HG03103 (cell line): Measurements from ENCODE around the gene ADAMTS5.

Source experiments
- ATAC-seq: cut with Tn5 transposase; IDR thresholded peaks from one replicate; pipeline ENCODE4 v1.9.1; 2021; ENCODE audit warnings: low read depth; ENCODE audit not compliant: unreplicated experiment

The ADAMTS5 gene

GRCh38 chr21:26949830-26950229, 17.1 kb downstream of the ADAMTS5 start:
- ATAC-seq: no peak

GRCh38 chr21:26948194-26948593, 18.7 kb downstream of the ADAMTS5 start:
- ATAC-seq: no peak

GRCh38 chr21:26946744-26947446, 20.0 kb downstream of the ADAMTS5 start:
- ATAC-seq: no peak

GRCh38 chr21:26945916-26946675, 20.8 kb downstream of the ADAMTS5 start:
- no peak for ATAC-seq

GRCh38 chr21:26943921-26944320, 23.0 kb downstream of the ADAMTS5 start:
- ATAC-seq: no peak

DNA sequence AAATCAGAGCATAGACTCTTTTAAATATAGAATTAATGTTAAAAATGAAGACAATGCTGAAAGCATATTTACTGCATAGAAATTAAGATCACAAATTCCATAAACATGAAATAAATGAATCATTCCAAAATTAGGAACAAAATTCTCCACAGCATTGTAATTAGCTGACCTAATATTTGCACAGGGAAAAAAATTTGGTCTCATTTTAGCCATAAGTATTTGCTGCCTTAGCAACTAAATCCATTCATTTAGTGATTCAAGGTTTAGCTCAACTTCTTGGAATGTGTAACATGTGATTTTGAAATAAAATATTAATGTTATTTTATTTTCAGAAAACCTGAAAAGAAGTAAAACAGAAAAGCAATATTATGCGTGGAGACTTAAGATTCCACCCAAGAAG, 25.5 kb downstream of the ADAMTS5 start:
- ATAC-seq: no peak

GRCh38 chr21:26939601-26940111, 27.2 kb downstream of the ADAMTS5 start:
- ATAC-seq: no peak

DNA sequence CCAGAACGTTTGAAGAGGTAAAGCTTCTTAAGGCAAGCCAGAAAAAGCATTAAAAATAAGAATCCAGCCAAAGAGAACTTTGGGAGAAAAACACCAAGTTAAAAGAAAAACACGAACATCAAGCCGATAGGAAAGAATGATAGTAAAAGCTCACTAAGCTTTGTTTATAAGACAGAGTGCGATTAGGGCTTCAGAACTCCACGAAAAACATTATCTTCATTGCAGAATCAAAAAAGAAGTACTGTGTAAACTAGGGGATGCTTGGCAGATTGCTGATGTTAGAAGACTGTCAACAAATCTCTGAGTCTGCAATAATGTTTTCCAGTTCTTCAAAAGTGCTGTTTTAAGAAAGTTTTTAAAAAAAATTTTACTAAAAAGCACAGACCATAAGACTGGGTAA, 30.2 kb downstream of the ADAMTS5 start:
- no peak for ATAC-seq

DNA sequence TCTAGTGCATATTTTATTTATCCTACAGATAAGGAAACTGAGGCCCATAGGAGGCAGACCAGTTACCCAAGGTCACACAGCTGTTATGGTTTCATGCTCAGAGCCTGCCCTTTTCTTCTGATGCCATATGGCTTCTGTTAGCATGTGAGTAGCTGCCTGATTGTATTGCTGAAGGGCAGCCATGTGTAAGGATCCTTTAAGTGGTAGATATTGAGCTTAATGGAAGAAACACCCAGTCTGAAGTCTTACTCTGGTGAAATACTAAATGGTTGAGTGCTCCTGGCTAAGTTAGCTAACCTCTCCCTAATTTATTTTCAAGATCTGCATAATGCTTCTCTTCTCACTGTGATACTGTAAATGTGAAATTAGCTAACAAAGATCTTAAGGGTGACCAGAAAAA, 30.9 kb downstream of the ADAMTS5 start:
- no peak for ATAC-seq

GRCh38 chr21:26934383-26934782, 32.5 kb downstream of the ADAMTS5 start:
- ATAC-seq: no peak

- no peak for ATAC-seq
Measured at GRCh38 chr21:26933448-26933847, 33.4 kb downstream of the ADAMTS5 start.

DNA sequence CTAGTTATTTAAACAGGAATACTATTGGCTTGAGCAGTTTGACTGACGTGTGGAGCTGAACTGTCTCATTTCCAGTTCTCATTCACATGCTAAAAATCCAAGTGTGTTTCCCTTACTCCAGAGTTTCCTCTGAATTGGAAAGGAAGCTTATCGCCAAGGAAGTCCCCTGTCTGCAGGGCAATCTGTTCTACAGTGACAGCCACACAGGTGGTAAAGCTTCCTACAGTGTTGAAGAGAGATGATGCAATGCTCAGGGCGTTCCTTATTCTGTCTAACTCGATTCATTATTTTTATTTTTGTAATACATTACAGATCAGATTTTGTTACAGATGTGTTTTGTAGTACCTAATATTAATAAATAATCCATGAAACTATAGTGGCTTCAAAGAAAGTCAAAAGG, 41.3 kb downstream of the ADAMTS5 start:
- ATAC-seq: no peak

GRCh38 chr21:26925122-26925521, 41.8 kb downstream of the ADAMTS5 start:
- ATAC-seq: no peak

- no peak for ATAC-seq
Measured at GRCh38 chr21:26923986-26924385, 42.9 kb downstream of the ADAMTS5 start.

- ATAC-seq: no peak
Measured at GRCh38 chr21:26920055-26920454, 46.8 kb downstream of the ADAMTS5 start.

GRCh38 chr21:26918323-26919079, 48.4 kb downstream of the ADAMTS5 start:
- ATAC-seq: no peak

DNA sequence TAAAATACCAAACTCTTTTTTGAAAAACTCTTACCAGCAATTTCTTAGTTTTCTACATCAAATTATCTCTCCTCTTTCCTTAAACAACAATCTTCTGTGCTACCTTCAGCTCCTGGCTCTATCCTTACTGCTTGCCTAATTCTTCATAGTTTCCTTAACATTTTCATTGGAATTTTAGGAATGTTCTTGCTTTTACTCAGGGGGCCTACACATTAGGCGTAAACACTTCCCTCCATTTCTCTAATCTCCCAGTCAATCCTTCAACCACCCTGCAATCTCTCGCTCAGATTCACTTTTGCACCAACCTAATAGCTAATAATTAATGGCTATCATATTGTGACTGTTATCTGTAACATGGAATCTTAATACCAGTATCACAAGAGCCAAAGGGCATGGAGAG, 50.1 kb downstream of the ADAMTS5 start:
- no peak for ATAC-seq

GRCh38 chr21:26914557-26914956, 52.3 kb downstream of the ADAMTS5 start:
- no peak for ATAC-seq

DNA sequence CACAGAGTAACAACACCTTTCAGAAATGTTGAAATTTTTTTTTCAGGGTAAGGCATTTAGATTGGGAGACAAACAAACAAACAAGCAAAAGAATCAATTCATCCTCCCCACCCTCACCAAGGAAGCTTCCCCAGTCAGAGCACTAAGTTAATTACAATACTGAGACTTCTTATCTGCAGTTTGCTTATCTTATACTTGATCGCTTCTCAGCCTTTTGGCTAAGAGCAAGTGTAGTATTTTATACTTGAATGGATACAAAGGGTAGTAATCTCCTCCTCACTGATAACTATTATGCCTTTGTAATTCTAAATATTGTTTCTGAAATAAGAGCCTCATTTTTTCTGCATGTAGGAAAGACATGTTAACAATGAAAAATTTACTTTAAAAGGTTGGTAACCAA, 54.4 kb downstream of the ADAMTS5 start:
- ATAC-seq: no peak

GRCh38 chr21:26909972-26910371, 56.9 kb downstream of the ADAMTS5 start:
- ATAC-seq: no peak

DNA sequence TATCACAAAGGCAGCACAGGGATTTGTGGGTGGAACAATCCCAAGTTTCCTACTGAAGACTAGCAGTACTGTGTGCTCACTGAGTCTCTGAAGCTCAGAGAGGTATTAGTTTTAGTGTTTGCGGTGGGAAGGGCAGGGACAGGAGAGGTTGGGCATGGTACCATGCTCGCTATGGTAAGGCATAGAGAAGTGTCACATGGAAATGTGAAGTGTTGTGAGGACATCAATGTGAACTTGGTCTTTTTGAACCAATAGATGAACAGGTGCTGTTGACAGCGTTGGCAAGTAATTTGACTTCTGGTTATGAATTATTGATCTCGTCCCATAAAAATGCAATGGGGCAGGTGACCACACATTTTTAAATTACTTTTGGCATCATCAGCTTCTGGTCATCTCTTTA, 65.9 kb downstream of the ADAMTS5 start:
- no peak for ATAC-seq
